MG63 (cell line): ENCODE results near the gene HUWE1. TPM values are rescaled to one million over a fixed set of nuclear protein-coding genes. Genes with fewer than 3 reads are reported as not detected.

ENCODE experiments used
- DNase-seq: peaks from one replicate; pipeline ENCODE4 v3.0.0-alpha.2; 2020
- H3K27me3 ChIP-seq: fragments of 250-450 bp; sonication (Bioruptor Pico); 2 replicates; pipeline ENCODE4 v1.5.1; 2020; ENCODE audit warnings: mild to moderate bottlenecking, moderate library complexity
- H3K36me3 ChIP-seq: fragments of 250-450 bp; sonication (Bioruptor Pico); 2 replicates; pipeline ENCODE4 v1.5.1; 2020; ENCODE audit warnings: mild to moderate bottlenecking, moderate library complexity
- H3K4me3 ChIP-seq: fragments of 250-450 bp; sonication (Bioruptor Pico); 2 replicates; pipeline ENCODE4 v1.5.1; 2020; ENCODE audit warnings: mild to moderate bottlenecking, moderate library complexity
- H3K9me3 ChIP-seq: fragments of 250-450 bp; sonication (Bioruptor Pico); 2 replicates; pipeline ENCODE4 v1.5.1; 2020; ENCODE audit warnings: mild to moderate bottlenecking, moderate library complexity
- total RNA-seq: library from RNA; depleted of rRNA; stranded (reverse); fragments of >200 nt; shearing (Covaris generic); gene quantifications from 2 replicates; pipeline ENCODE4 v1.2.3, GENCODE V29; 2014; ENCODE audit warnings: low replicate concordance

Gene HUWE1
- total RNA-seq, 1 experiment from 2014 or later = 41.6 TPM

- Histone ChIP-seq H3K4me3 (no peak overlapping the region), H3K27me3 (no peaks in the 10 kb centered on the region), H3K9me3 (no peaks in the 10 kb centered on the region), H3K36me3 (no peaks in the 10 kb centered on the region)
- no peak for DNase-seq
Measured at GRCh38 chrX:53704294-53704693, 17.8 kb upstream of the HUWE1 start.

- no peak for DNase-seq
Measured at GRCh38 chrX:53695946-53696549, 9.5 kb upstream of the HUWE1 start.

GRCh38 chrX:53694642-53695041 lies 8.1 kb upstream of the HUWE1 start:
- Histone ChIP-seq H3K9me3 (no peaks in the 10 kb centered on the region), H3K27me3 (no peaks in the 10 kb centered on the region), H3K36me3 (no peaks in the 10 kb centered on the region), H3K4me3 (no peak overlapping the region)
- DNase-seq = no peak

More at GRCh38 chrX:53695946-53696549, 9.5 kb upstream of the HUWE1 start:
- H3K4me3 ChIP-seq = no peak overlapping the region
- no peaks in the 10 kb centered on the region for H3K36me3 ChIP-seq
- no peaks in the 10 kb centered on the region for H3K9me3 ChIP-seq
- no peaks in the 10 kb centered on the region for H3K27me3 ChIP-seq

- no peak overlapping the region for H3K4me3 ChIP-seq
- no peaks in the 10 kb centered on the region for H3K36me3 ChIP-seq
Measured at GRCh38 chrX:53688300-53688699, 1.8 kb upstream of the HUWE1 start.

GRCh38 chrX:53685711-53686110 lies 808 bp downstream of the HUWE1 start:
- H3K27me3 ChIP-seq = no peaks in the 10 kb centered on the region
- no peak for DNase-seq
- peaks cover 6% of the 10 kb centered on the region; the same call in 1 of the 2 replicates for H3K36me3 ChIP-seq
- peak overlapping the region; percentile 81 for H3K4me3 ChIP-seq
- no peaks in the 10 kb centered on the region for H3K9me3 ChIP-seq

More at GRCh38 chrX:53688300-53688699, 1.8 kb upstream of the HUWE1 start:
- Histone ChIP-seq H3K27me3 (no peaks in the 10 kb centered on the region), H3K9me3 (no peaks in the 10 kb centered on the region)
- DNase-seq = no peak

- no peaks in the 10 kb centered on the region for H3K9me3 ChIP-seq
- DNase-seq = no peak
- peak overlapping the region; percentile 81 for H3K4me3 ChIP-seq
- no peaks in the 10 kb centered on the region for H3K27me3 ChIP-seq
- peaks cover 16% of the 10 kb centered on the region for H3K36me3 ChIP-seq
Measured at GRCh38 chrX:53684415-53685192, 1.9 kb downstream of the HUWE1 start.

- peak; percentile 93 for DNase-seq
- Histone ChIP-seq H3K36me3 (peaks cover 23% of the 10 kb centered on the region), H3K4me3 (peak overlapping the region; percentile 81), H3K9me3 (no peaks in the 10 kb centered on the region), H3K27me3 (no peaks in the 10 kb centered on the region)
Measured at GRCh38 chrX:53683556-53684414, 2.7 kb downstream of the HUWE1 start.

GRCh38 chrX:53682885-53683555 lies 3.5 kb downstream of the HUWE1 start:
- H3K27me3 ChIP-seq = no peaks in the 10 kb centered on the region
- peak; percentile 48 for DNase-seq

GRCh38 chrX:53681661-53682060 lies 4.9 kb downstream of the HUWE1 start:
- Histone ChIP-seq H3K27me3 (no peaks in the 10 kb centered on the region), H3K4me3 (peak overlapping the region; percentile 81), H3K9me3 (no peaks in the 10 kb centered on the region), H3K36me3 (peaks cover 36% of the 10 kb centered on the region)
- no peak for DNase-seq

More at GRCh38 chrX:53682885-53683555, 3.5 kb downstream of the HUWE1 start:
- Histone ChIP-seq H3K36me3 (peaks cover 30% of the 10 kb centered on the region), H3K4me3 (peak overlapping the region; percentile 81), H3K9me3 (no peaks in the 10 kb centered on the region)

- peaks cover 61% of the 10 kb centered on the region for H3K36me3 ChIP-seq
- no peak for DNase-seq
- H3K9me3 ChIP-seq = no peaks in the 10 kb centered on the region
- H3K27me3 ChIP-seq = no peaks in the 10 kb centered on the region
- H3K4me3 ChIP-seq = no peak overlapping the region
Measured at GRCh38 chrX:53678667-53679066, 7.9 kb downstream of the HUWE1 start.

GRCh38 chrX:53677286-53677685 lies 9.2 kb downstream of the HUWE1 start:
- H3K4me3 ChIP-seq = no peak overlapping the region
- no peaks in the 10 kb centered on the region for H3K27me3 ChIP-seq
- DNase-seq = no peak
- no peaks in the 10 kb centered on the region for H3K9me3 ChIP-seq
- peaks cover 69% of the 10 kb centered on the region for H3K36me3 ChIP-seq

GRCh38 chrX:53674581-53674980 lies 11.9 kb downstream of the HUWE1 start:
- Histone ChIP-seq H3K27me3 (no peaks in the 10 kb centered on the region), H3K4me3 (no peak overlapping the region), H3K36me3 (peaks cover 63% of the 10 kb centered on the region), H3K9me3 (no peaks in the 10 kb centered on the region)
- DNase-seq = no peak

- Histone ChIP-seq H3K9me3 (no peaks in the 10 kb centered on the region), H3K27me3 (no peaks in the 10 kb centered on the region), H3K4me3 (no peak overlapping the region), H3K36me3 (peaks cover 41% of the 10 kb centered on the region)
- DNase-seq = no peak
Measured at GRCh38 chrX:53669258-53669657, 17.3 kb downstream of the HUWE1 start.

- Histone ChIP-seq H3K4me3 (no peak overlapping the region), H3K9me3 (no peaks in the 10 kb centered on the region), H3K36me3 (peaks cover 36% of the 10 kb centered on the region), H3K27me3 (no peaks in the 10 kb centered on the region)
- no peak for DNase-seq
Measured at GRCh38 chrX:53666171-53666570, 20.3 kb downstream of the HUWE1 start.

- H3K4me3 ChIP-seq = no peak overlapping the region
- no peaks in the 10 kb centered on the region for H3K9me3 ChIP-seq
- DNase-seq = no peak
- H3K27me3 ChIP-seq = no peaks in the 10 kb centered on the region
- H3K36me3 ChIP-seq = peaks cover 17% of the 10 kb centered on the region
Measured at GRCh38 chrX:53660004-53660403, 26.5 kb downstream of the HUWE1 start.

GRCh38 chrX:53659039-53659438 lies 27.5 kb downstream of the HUWE1 start:
- Histone ChIP-seq H3K4me3 (no peak overlapping the region), H3K9me3 (no peaks in the 10 kb centered on the region)
- no peak for DNase-seq

More at GRCh38 chrX:53659039-53659438, 27.5 kb downstream of the HUWE1 start:
- Histone ChIP-seq H3K36me3 (peaks cover 21% of the 10 kb centered on the region), H3K27me3 (no peaks in the 10 kb centered on the region)
